ENCODE data around the gene NOX3.

DNA sequence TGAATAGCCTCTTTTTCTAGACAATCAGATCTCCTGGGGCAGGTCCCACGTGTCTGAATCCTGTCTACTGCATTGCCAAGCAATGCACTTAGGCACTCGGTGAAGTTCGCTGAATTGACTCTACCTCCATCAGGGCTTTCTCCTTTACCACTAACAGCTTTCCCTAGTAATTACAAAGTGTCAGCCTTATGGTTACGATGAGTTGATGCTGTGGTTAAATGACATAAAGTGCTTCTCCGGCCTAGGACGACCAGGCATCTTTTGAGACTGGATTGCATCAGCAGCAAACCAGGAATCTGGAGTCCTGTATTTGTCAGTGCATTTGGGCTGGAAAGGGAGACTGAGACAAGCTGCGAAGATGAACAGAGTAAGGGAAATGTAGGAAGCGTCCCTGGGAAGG is 21.5 kb downstream of the NOX3 start:
- TF ChIP-seq, protein P1, sequence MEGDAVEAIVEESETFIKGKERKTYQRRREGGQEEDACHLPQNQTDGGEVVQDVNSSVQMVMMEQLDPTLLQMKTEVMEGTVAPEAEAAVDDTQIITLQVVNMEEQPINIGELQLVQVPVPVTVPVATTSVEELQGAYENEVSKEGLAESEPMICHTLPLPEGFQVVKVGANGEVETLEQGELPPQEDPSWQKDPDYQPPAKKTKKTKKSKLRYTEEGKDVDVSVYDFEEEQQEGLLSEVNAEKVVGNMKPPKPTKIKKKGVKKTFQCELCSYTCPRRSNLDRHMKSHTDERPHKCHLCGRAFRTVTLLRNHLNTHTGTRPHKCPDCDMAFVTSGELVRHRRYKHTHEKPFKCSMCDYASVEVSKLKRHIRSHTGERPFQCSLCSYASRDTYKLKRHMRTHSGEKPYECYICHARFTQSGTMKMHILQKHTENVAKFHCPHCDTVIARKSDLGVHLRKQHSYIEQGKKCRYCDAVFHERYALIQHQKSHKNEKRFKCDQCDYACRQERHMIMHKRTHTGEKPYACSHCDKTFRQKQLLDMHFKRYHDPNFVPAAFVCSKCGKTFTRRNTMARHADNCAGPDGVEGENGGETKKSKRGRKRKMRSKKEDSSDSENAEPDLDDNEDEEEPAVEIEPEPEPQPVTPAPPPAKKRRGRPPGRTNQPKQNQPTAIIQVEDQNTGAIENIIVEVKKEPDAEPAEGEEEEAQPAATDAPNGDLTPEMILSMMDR (IDR thresholded peaks at IDR 0.05; ENCODE audit: borderline replicate concordance, extremely low read depth, low read length, poor library complexity, severe bottlenecking): no peak
- TF ChIP-seq EZH2 (IDR thresholded peaks at IDR 0.05; ENCODE audit: borderline replicate concordance, low read depth, low read length, severe bottlenecking): no peak

All from DND-41 (cell line).